SK-N-SH (cell line): ENCODE data around the gene CHCHD3. TPM values are rescaled to one million over a fixed set of nuclear protein-coding genes. Genes with fewer than 3 reads are reported as not detected.

Source experiments
- CTCF ChIA-PET: fragments of 300-600, 350-600 bp; formaldehyde crosslinking; extraction: SDS; loops from one replicate; lab custom pipeline; 2021; lab: Yijun Ruan, JAX
- POLR2A ChIA-PET: fragments of 350-600 bp; sonication (Branson Sonifier 250); formaldehyde crosslinking; extraction: SDS; loops from one replicate; lab custom pipeline; 2020; ENCODE audit warnings: antibody characterized with exemption, inconsistent platforms; lab: Yijun Ruan, JAX
- DNase-seq: peaks from one replicate; pipeline ENCODE4 v3.0.0; 2012
- H2AFZ ChIP-seq: fragments of 200-600 bp; sonication (generic); 2 replicates; pipeline ENCODE4 v1.8.1; 2016; ENCODE audit warnings: antibody characterized with exemption, mild to moderate bottlenecking, low read depth
- H3F3A ChIP-seq: fragments of 200-600 bp; sonication (generic); replicated peaks from 2 replicates; pipeline ENCODE3; 2016; ENCODE audit warnings: antibody characterized with exemption, mild to moderate bottlenecking; ENCODE audit not compliant: insufficient read depth
- H3K27ac ChIP-seq, 2 experiments: fragments of 200-500 bp in 1 of 2; fragments of 200-600 bp in 1 of 2; sonication (Bioruptor generic) in 1 of 2; sonication (generic), shearing (Covaris generic) in 1 of 2; 2 replicates each; pipeline versions ENCODE4 v1.5.1 to v1.6.1; 2014 to 2016; ENCODE audit warnings: low read depth in 2 of 2, inconsistent platforms in 1 of 2, low read length in 1 of 2, mild to moderate bottlenecking in 1 of 2, mixed read lengths in 1 of 2
- H3K27me3 ChIP-seq: fragments of 200-600 bp; sonication (generic), shearing (Covaris generic); 2 replicates; pipeline ENCODE4 v1.6.1; 2016; ENCODE audit warnings: mixed run types; ENCODE audit not compliant: insufficient read depth
- H3K36me3 ChIP-seq, 2 experiments: fragments of 200-500 bp in 1 of 2; fragments of 200-600 bp in 1 of 2; sonication (Bioruptor generic) in 1 of 2; sonication (generic) in 1 of 2; replicated peaks in 1 of 2; 2 replicates each; pipeline versions ENCODE3 to v1.5.1; 2014 to 2016; ENCODE audit warnings: low read length in 1 of 2, mild to moderate bottlenecking in 1 of 2; ENCODE audit not compliant: insufficient read depth in 2 of 2, control insufficient read depth in 1 of 2
- H3K4me1 ChIP-seq, 2 experiments: fragments of 200-500 bp in 1 of 2; fragments of 200-600 bp in 1 of 2; sonication (Bioruptor generic) in 1 of 2; sonication (generic), shearing (Covaris generic) in 1 of 2; 2 replicates each; pipeline versions ENCODE4 v1.5.1 to v1.6.1; 2014 to 2016; ENCODE audit warnings: low read depth in 1 of 2, low read length in 1 of 2, mixed run types in 1 of 2; ENCODE audit not compliant: insufficient read depth in 2 of 2, control insufficient read depth in 1 of 2
- H3K4me2 ChIP-seq: fragments of 200-600 bp; sonication (generic), shearing (Covaris generic); 2 replicates; pipeline ENCODE4 v1.6.1; 2017; ENCODE audit warnings: mixed run types
- H3K4me3 ChIP-seq, 2 experiments: fragments of 200-500 bp in 1 of 2; fragments of 200-600 bp in 1 of 2; sonication (Bioruptor generic) in 1 of 2; sonication (generic), shearing (Covaris generic) in 1 of 2; 2 replicates each; pipeline versions ENCODE4 v1.5.1 to v1.8.1; 2014 to 2016; ENCODE audit warnings: low read depth in 2 of 2, inconsistent platforms in 1 of 2, low read length in 1 of 2, mild to moderate bottlenecking in 1 of 2, mixed read lengths in 1 of 2, moderate library complexity in 1 of 2
- H3K79me2 ChIP-seq: fragments of 200-600 bp; sonication (generic); 2 replicates; pipeline ENCODE4 v1.8.1; 2017; ENCODE audit warnings: mild to moderate bottlenecking; ENCODE audit not compliant: insufficient read depth
- H3K9ac ChIP-seq: fragments of 200-600 bp; sonication (generic); 2 replicates; pipeline ENCODE4 v1.6.1; 2017; ENCODE audit warnings: mixed run types
- H3K9me2 ChIP-seq: fragments of 200-600 bp; sonication (generic); 2 replicates; pipeline ENCODE4 v1.6.1; 2017; ENCODE audit warnings: mixed run types
- H3K9me3 ChIP-seq: fragments of 200-600 bp; sonication (generic); 2 replicates; pipeline ENCODE4 v1.6.1; 2017; ENCODE audit warnings: mixed run types, mild to moderate bottlenecking, moderate library complexity
- H4K20me1 ChIP-seq: fragments of 200-600 bp; sonication (generic); 2 replicates; pipeline ENCODE4 v1.6.1; 2017; ENCODE audit warnings: mild to moderate bottlenecking, mixed run types; ENCODE audit not compliant: insufficient read depth
- ELF1 ChIP-seq: IDR thresholded peaks from 2 replicates; pipeline ENCODE4 v1.4.0; 2012
- EP300 ChIP-seq, 2 experiments: IDR thresholded peaks; 2 replicates each; pipeline versions ENCODE4 v1.4.0 to v1.6.1; 2012; ENCODE audit warnings: borderline replicate concordance in 1 of 2, low read depth in 1 of 2, low read length in 1 of 2
- EZH2phosphoT487 ChIP-seq: fragments of 200-600 bp; sonication (generic); IDR thresholded peaks from 2 replicates; pipeline ENCODE4 v1.6.1; 2017; ENCODE audit warnings: low read depth, mixed run types, mild to moderate bottlenecking, antibody characterized with exemption, moderate library complexity, borderline replicate concordance
- FOSL2 ChIP-seq: IDR thresholded peaks from 2 replicates; pipeline ENCODE4 v1.4.0; 2012; ENCODE audit warnings: low read depth, mild to moderate bottlenecking, moderate library complexity, borderline replicate concordance
- FOXJ3 ChIP-seq: sonication (generic); formaldehyde crosslinking; IDR thresholded peaks from 2 replicates; pipeline ENCODE4 v1.5.1; 2020; ENCODE audit warnings: mild to moderate bottlenecking, missing genetic modification reagents
- GABPA ChIP-seq: IDR thresholded peaks from 2 replicates; pipeline ENCODE4 v1.4.0; 2012; ENCODE audit warnings: low read depth, mild to moderate bottlenecking
- GATA2 ChIP-seq: sonication (generic); formaldehyde crosslinking; IDR thresholded peaks from 2 replicates; pipeline ENCODE4 v1.5.0; 2020; ENCODE audit warnings: mild to moderate bottlenecking, missing genetic modification reagents
- JUND ChIP-seq: IDR thresholded peaks from 2 replicates; pipeline ENCODE4 v1.4.0; 2012
- NFIC ChIP-seq: IDR thresholded peaks from 2 replicates; pipeline ENCODE4 v1.4.0; 2012; ENCODE audit warnings: borderline replicate concordance
- RAD21 ChIP-seq: IDR thresholded peaks from 2 replicates; pipeline ENCODE4 v1.6.1; 2012; ENCODE audit warnings: mild to moderate bottlenecking, low read length
- REST ChIP-seq: IDR thresholded peaks from 2 replicates; pipeline ENCODE4 v1.6.1; 2012; ENCODE audit warnings: mild to moderate bottlenecking, low read depth, low read length, moderate library complexity
- RFX5 ChIP-seq: IDR thresholded peaks from 2 replicates; pipeline ENCODE4 v1.6.1; 2012; ENCODE audit warnings: mild to moderate bottlenecking, improper control_type of control experiment, low read length
- SIN3A ChIP-seq: IDR thresholded peaks from 2 replicates; pipeline ENCODE4 v1.6.1; 2012; ENCODE audit warnings: low read depth, mild to moderate bottlenecking, low read length, moderate library complexity, borderline replicate concordance
- TAF1 ChIP-seq: IDR thresholded peaks from 2 replicates; pipeline ENCODE4 v1.6.1; 2012; ENCODE audit warnings: low read depth, mild to moderate bottlenecking, low read length, moderate library complexity, borderline replicate concordance
- WGBS: methylation state at CpG from one replicate; pipeline ENCODE4 v1.1.6; 2017; ENCODE audit warnings: low lambda C conversion rate; 5-methylcytosine and 5-hydroxymethylcytosine counted together
- polyA plus RNA-seq, 3 experiments: library from polyadenylated mRNA; depleted of rRNA; stranded (reverse); fragments of >200 nt; gene quantifications; 2 replicates each; pipeline ENCODE4 v1.2.3, GENCODE V29; 2012
- TF ChIP-seq, protein P1 (sequence below): fragments of 150-350 bp; IDR thresholded peaks from 2 replicates; pipeline ENCODE4 v1.6.1; 2016; ENCODE audit warnings: mild to moderate bottlenecking, low read depth, low read length

CHCHD3 gene
- polyA plus RNA-seq, 1 of the 3 experiments (the other 2 are of a cell fraction) = 97.1 TPM

- Histone ChIP-seq H4K20me1 (no peaks in the 10 kb centered on the region), H3K36me3 (no peaks in the 10 kb centered on the region), H3K4me3 (no peak overlapping the region), H3F3A (no peaks in the 10 kb centered on the region), H3K9me2 (no peaks in the 10 kb centered on the region), H3K9me3 (no peaks in the 10 kb centered on the region), H3K9ac (no peak overlapping the region), H3K4me1 (peaks cover 0 to 6% of the 10 kb centered on the region in 2 experiments; a peak in 1 of 4 replicates), H3K27ac (no peak overlapping the region), H3K27me3 (no peaks in the 10 kb centered on the region), H3K79me2 (no peaks in the 10 kb centered on the region), H2AFZ (no peak overlapping the region), H3K4me2 (no peak overlapping the region)
- TF ChIP-seq FOSL2 = no peak
- TF ChIP-seq ELF1 = no peak
- no peak for TF ChIP-seq RAD21
- no peak for TF ChIP-seq EZH2phosphoT487
- no peak for TF ChIP-seq JUND
- no peak for TF ChIP-seq TAF1
- TF ChIP-seq FOXJ3 = no peak
- TF ChIP-seq REST = no peak
- TF ChIP-seq SIN3A = no peak
- no peak for TF ChIP-seq EP300 (IDR thresholded peaks at IDR 0.05; ENCODE audit: borderline replicate concordance in 1 of 2, low read depth in 1 of 2, low read length in 1 of 2)
- TF ChIP-seq, protein P1, sequence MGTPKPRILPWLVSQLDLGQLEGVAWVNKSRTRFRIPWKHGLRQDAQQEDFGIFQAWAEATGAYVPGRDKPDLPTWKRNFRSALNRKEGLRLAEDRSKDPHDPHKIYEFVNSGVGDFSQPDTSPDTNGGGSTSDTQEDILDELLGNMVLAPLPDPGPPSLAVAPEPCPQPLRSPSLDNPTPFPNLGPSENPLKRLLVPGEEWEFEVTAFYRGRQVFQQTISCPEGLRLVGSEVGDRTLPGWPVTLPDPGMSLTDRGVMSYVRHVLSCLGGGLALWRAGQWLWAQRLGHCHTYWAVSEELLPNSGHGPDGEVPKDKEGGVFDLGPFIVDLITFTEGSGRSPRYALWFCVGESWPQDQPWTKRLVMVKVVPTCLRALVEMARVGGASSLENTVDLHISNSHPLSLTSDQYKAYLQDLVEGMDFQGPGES = no peak
- no peak for TF ChIP-seq GABPA
- TF ChIP-seq GATA2 (CRISPR knock-in tag) = no peak
- TF ChIP-seq RFX5 = no peak
- TF ChIP-seq NFIC = no peak
- no peak for DNase-seq
- ChIA-PET POLR2A (interaction anchor here (1.6 kb wide), 1 partner anchor 12 kb away, joined by 3 read pairs; no protein-coding TSS in a partner anchor), CTCF (interaction anchor here (0.8 kb wide), 1 partner anchor 12 kb away, joined by 3 read pairs; no protein-coding TSS in a partner anchor)
- 48% methylated on average over 3 of the region's 3 CpGs for WGBS
These were observed 17.9 kb upstream of the CHCHD3 start for GRCh38 chr7:133099633-133100286.
